GM21367 (cell line): Measurements from ENCODE around the gene SLC23A2.
"Not testable (repeated sequence)": the region's sequence is repeated elsewhere in the genome, so short reads cannot be mapped to it uniquely, and the experiment has no call there.

Experiments used
- ATAC-seq: cut with Tn5 transposase; IDR thresholded peaks from one replicate; pipeline ENCODE4 v1.9.1; 2021; ENCODE audit not compliant: unreplicated experiment

SLC23A2 gene

GRCh38 chr20:4853757-4854560 is 147.4 kb downstream of the SLC23A2 start:
- no peak for ATAC-seq

- no peak for ATAC-seq
Measured at GRCh38 chr20:4853004-4853403, 148.3 kb downstream of the SLC23A2 start.

GRCh38 chr20:4850960-4851359 is 150.3 kb downstream of the SLC23A2 start:
- ATAC-seq: no peak

- ATAC-seq: not testable (repeated sequence)
Measured at GRCh38 chr20:4848829-4849228, 152.5 kb downstream of the SLC23A2 start.

- ATAC-seq: no peak
Measured at GRCh38 chr20:4848041-4848440, 153.3 kb downstream of the SLC23A2 start.

GRCh38 chr20:4846821-4847220 is 154.5 kb downstream of the SLC23A2 start:
- ATAC-seq: no peak

GRCh38 chr20:4844751-4845465 is 156.4 kb downstream of the SLC23A2 start:
- ATAC-seq: no peak

- no peak for ATAC-seq
Measured at GRCh38 chr20:4844325-4844724, 157.0 kb downstream of the SLC23A2 start.

- no peak for ATAC-seq
Measured at GRCh38 chr20:4840801-4841200, 160.5 kb downstream of the SLC23A2 start.

GRCh38 chr20:4838526-4838925 is 162.8 kb downstream of the SLC23A2 start:
- no peak for ATAC-seq

- ATAC-seq: no peak
Measured at GRCh38 chr20:4837760-4838159, 163.6 kb downstream of the SLC23A2 start.

GRCh38 chr20:4836935-4837334 is 164.4 kb downstream of the SLC23A2 start:
- no peak for ATAC-seq

GRCh38 chr20:4836473-4836872 is 164.8 kb downstream of the SLC23A2 start:
- no peak for ATAC-seq

GRCh38 chr20:4835244-4836177 is 165.8 kb downstream of the SLC23A2 start:
- ATAC-seq: no peak

GRCh38 chr20:4833074-4833728 is 168.1 kb downstream of the SLC23A2 start:
- no peak for ATAC-seq

GRCh38 chr20:4832469-4832868 is 168.8 kb downstream of the SLC23A2 start:
- no peak for ATAC-seq

- ATAC-seq: no peak
Measured at GRCh38 chr20:4830696-4831095, 170.6 kb downstream of the SLC23A2 start.

GRCh38 chr20:4830259-4830658 is 171.1 kb downstream of the SLC23A2 start:
- no peak for ATAC-seq

GRCh38 chr20:4829514-4830215 is 171.6 kb downstream of the SLC23A2 start:
- no peak for ATAC-seq

- no peak for ATAC-seq
Measured at GRCh38 chr20:4828830-4829513, 172.3 kb downstream of the SLC23A2 start.
